ENCODE measurements around the gene ZNF536. TPM values are rescaled to one million over a fixed set of nuclear protein-coding genes. Genes with fewer than 3 reads are reported as not detected.

The ZNF536 gene
- total and polyA plus RNA-seq, 9 of the 15 experiments (the other 6 are each of a cell fraction or from before 2014, with no cell fraction given): not detected

- DNase-seq (ENCODE audit: extremely low read depth in 1 of 4, low spot score in 3 of 4) (no peak), FAIRE-seq (no peak), ATAC-seq (no peak)
- ChIA-PET POLR2A (no interaction called here), CTCF (ENCODE audit: low intra/inter-chr PET ratio) (interaction anchor here (0.6 kb wide), 1 partner anchor 673 kb away, joined by 3 read pairs; no protein-coding TSS in a partner anchor)
- Histone ChIP-seq H3K4me1 (replicated peaks in 1 of 2; ENCODE audit: control insufficient read depth in 2 of 2, insufficient read depth in 2 of 2, low read length in 2 of 2) (no peaks in the 10 kb centered on the region), H3K79me2 (ENCODE audit: control insufficient read depth, insufficient read depth, low read length) (no peaks in the 10 kb centered on the region), H3K9me1 (ENCODE audit: control insufficient read depth, insufficient read depth, low read length) (no peaks in the 10 kb centered on the region), H4K20me1 (replicated peaks; ENCODE audit: control insufficient read depth, insufficient read depth, low read length) (no peaks in the 10 kb centered on the region), H3K4me3 (no peak overlapping the region), H2AFZ (ENCODE audit: low read depth, low read length) (no peak overlapping the region), H3K9me3 (replicated peaks; ENCODE audit: control insufficient read depth, insufficient read depth, low read depth, low read length) (no peaks in the 10 kb centered on the region), H3K27me3 (ENCODE audit: control insufficient read depth in 2 of 2, insufficient read depth in 2 of 2, low read length in 2 of 2) (peaks cover 0 to 3% of the 10 kb centered on the region in 2 experiments; a peak in 2 of 5 replicates), H3K9ac (ENCODE audit: insufficient read depth in 1 of 2, low read depth in 2 of 2, low read length in 2 of 2) (no peak overlapping the region), H3K27ac (ENCODE audit: extremely low read depth, low read depth, low read length) (no peak overlapping the region), H3K36me3 (ENCODE audit: control insufficient read depth, insufficient read depth, low read length) (no peaks in the 10 kb centered on the region), H3K4me2 (ENCODE audit: insufficient read depth, low read length) (no peak overlapping the region)
- no TSS peak for BruUV-seq (replicated peaks)
- intact Hi-C loops (cut with micrococcal nuclease) (no loop called here), in situ Hi-C loops (cut with MboI) (no loop called here)
- TF ChIP-seq NR0B1 (IDR thresholded peaks at IDR 0.05; ENCODE audit: partially characterized antibody): no peak
- TF ChIP-seq CHD2 (IDR thresholded peaks at IDR 0.05; ENCODE audit: low read depth, low read length): no peak
- TF ChIP-seq BRF1 (IDR thresholded peaks at IDR 0.05; ENCODE audit: borderline replicate concordance, extremely low read depth, insufficient read length): no peak
- no peak for TF ChIP-seq ZNF707 (CRISPR knock-in tag; conservative IDR thresholded peaks at IDR 0.05)
- TF ChIP-seq KLF13 (tag; IDR thresholded peaks at IDR 0.05; ENCODE audit: borderline replicate concordance, low read depth): no peak
- 0% methylated on average over 12 of the region's 12 CpGs for WGBS (ENCODE audit: insufficient coverage, low coverage, missing lambda C conversion rate)
Measured at GRCh38 chr19:30403203-30403985, 31.2 kb downstream of the ZNF536 start.
